H1 (cell line): ENCODE results near the gene RAB44. TPM values are rescaled to one million over a fixed set of nuclear protein-coding genes. Genes with fewer than 3 reads are reported as not detected.

Source experiments
- CTCF ChIA-PET: fragments of 300-600 bp; sonication (Branson Sonifier 250); formaldehyde crosslinking; loops from one replicate; lab custom pipeline; 2021; ENCODE audit not compliant: partially characterized antibody; lab: Charles Lee
- POLR2A ChIA-PET: fragments of 300-600 bp; sonication (Branson Sonifier 250); formaldehyde crosslinking; loops from one replicate; lab custom pipeline; 2021; ENCODE audit warnings: inconsistent platforms; ENCODE audit not compliant: partially characterized antibody; lab: Charles Lee
- DNase-seq, 2 experiments: peaks; one replicate each; pipeline versions ENCODE4 v3.0.0 to v3.0.0-alpha.2; 2010 to 2022; ENCODE audit warnings: low spot score in 2 of 2, low read depth in 1 of 2, mixed read lengths in 1 of 2
- FAIRE-seq: peaks from 2 replicates; lab custom pipeline; 2011; peaks lifted over from hg19 to GRCh38; lab: Jason Lieb, UNC
- H2AFZ ChIP-seq: 2 replicates; pipeline ENCODE4 v1.8.1; 2012; ENCODE audit warnings: low read length, inconsistent platforms
- H2AK5ac ChIP-seq: 2 replicates; pipeline ENCODE4 v1.6.1; 2013; ENCODE audit warnings: low read depth, low read length
- H2BK120ac ChIP-seq: replicated peaks from 2 replicates; pipeline ENCODE3; 2013; ENCODE audit warnings: low read depth, low read length, inconsistent platforms
- H2BK12ac ChIP-seq: 2 replicates; pipeline ENCODE4 v1.6.1; 2013; ENCODE audit warnings: low read depth, low read length
- H2BK15ac ChIP-seq: 2 replicates; pipeline ENCODE4 v1.6.1; 2013; ENCODE audit warnings: low read length
- H2BK20ac ChIP-seq: 2 replicates; pipeline ENCODE4 v1.6.1; 2013; ENCODE audit warnings: low read length
- H2BK5ac ChIP-seq: 2 replicates; pipeline ENCODE4 v1.6.1; 2013; ENCODE audit warnings: low read depth, low read length
- H3K14ac ChIP-seq: 2 replicates; pipeline ENCODE4 v1.6.1; 2013; ENCODE audit warnings: inconsistent platforms; ENCODE audit not compliant: insufficient read length
- H3K18ac ChIP-seq: 2 replicates; pipeline ENCODE4 v1.6.1; 2013; ENCODE audit warnings: low read length; ENCODE audit errors: extremely low read depth
- H3K23ac ChIP-seq: 2 replicates; pipeline ENCODE4 v1.6.1; 2013; ENCODE audit warnings: inconsistent platforms; ENCODE audit not compliant: insufficient read length
- H3K23me2 ChIP-seq: 2 replicates; pipeline ENCODE4 v1.6.1; 2013; ENCODE audit warnings: low read depth, low read length
- H3K27ac ChIP-seq: 2 replicates; pipeline ENCODE4 v1.6.1; 2011; ENCODE audit warnings: low read depth, low read length, inconsistent platforms
- H3K27me3 ChIP-seq, 4 experiments: replicated peaks in 1 of 4; 1 replicate in 1 of 4; 2 replicates in 3 of 4; pipeline versions ENCODE4 v1.6.1 to v1.8.1; 2011 to 2013; ENCODE audit warnings: low read length in 3 of 4, mild to moderate bottlenecking in 3 of 4, inconsistent platforms in 2 of 4, mixed read lengths in 2 of 4, moderate library complexity in 1 of 4; ENCODE audit not compliant: control insufficient read depth in 3 of 4, insufficient read depth in 3 of 4; ENCODE audit errors: extremely low read depth in 1 of 4
- H3K36me3 ChIP-seq, 4 experiments: 2 replicates each; pipeline versions ENCODE4 v1.6.1 to v1.8.1; 2011 to 2013; ENCODE audit warnings: mild to moderate bottlenecking in 4 of 4, low read length in 3 of 4, moderate library complexity in 2 of 4, control low read depth in 1 of 4, inconsistent platforms in 1 of 4; ENCODE audit not compliant: insufficient read depth in 4 of 4, control insufficient read depth in 2 of 4
- H3K4ac ChIP-seq: replicated peaks from 2 replicates; pipeline ENCODE3; 2013; ENCODE audit warnings: low read length, low read depth, mixed read lengths, inconsistent platforms; ENCODE audit not compliant: insufficient read length
- H3K4me1 ChIP-seq, 4 experiments: replicated peaks in 1 of 4; 1 replicate in 1 of 4; 2 replicates in 3 of 4; pipeline versions ENCODE4 v1.6.1 to v1.8.1; 2011 to 2013; ENCODE audit warnings: low read length in 3 of 4, inconsistent platforms in 2 of 4, mixed read lengths in 1 of 4; ENCODE audit not compliant: insufficient read depth in 4 of 4, control insufficient read depth in 3 of 4
- H3K4me2 ChIP-seq, 2 experiments: 2 replicates each; pipeline versions ENCODE4 v1.6.1 to v1.8.1; 2011 to 2013; ENCODE audit warnings: low read depth in 2 of 2, low read length in 2 of 2, control low read depth in 1 of 2, inconsistent platforms in 1 of 2, mild to moderate bottlenecking in 1 of 2; ENCODE audit not compliant: insufficient read depth in 1 of 2
- H3K4me3 ChIP-seq, 4 experiments: fragments of 200-600, 300-600 bp in 1 of 4; sonication (generic), shearing (Covaris generic), sonication (Bioruptor Twin) in 1 of 4; 2 replicates each; pipeline versions ENCODE4 v1.5.1 to v1.8.1; 2011 to 2016; ENCODE audit warnings: low read length in 4 of 4, low read depth in 3 of 4, control low read depth in 2 of 4, inconsistent platforms in 2 of 4, mild to moderate bottlenecking in 2 of 4, mixed read lengths in 1 of 4, moderate library complexity in 1 of 4; ENCODE audit not compliant: insufficient read depth in 2 of 4; ENCODE audit errors: extremely low read depth in 1 of 4
- H3K56ac ChIP-seq: replicated peaks from 2 replicates; pipeline ENCODE3; 2013; ENCODE audit warnings: low read depth, mild to moderate bottlenecking, mixed read lengths, low read length, inconsistent platforms; ENCODE audit not compliant: insufficient read length
- H3K79me1 ChIP-seq: 2 replicates; pipeline ENCODE4 v1.6.1; 2013; ENCODE audit warnings: low read depth, low read length, control low read depth
- H3K79me2 ChIP-seq, 2 experiments: 2 replicates each; pipeline versions ENCODE4 v1.6.1 to v1.8.1; 2012 to 2013; ENCODE audit warnings: low read length in 2 of 2, mild to moderate bottlenecking in 2 of 2, inconsistent platforms in 1 of 2; ENCODE audit not compliant: insufficient read depth in 2 of 2, control insufficient read depth in 1 of 2
- H3K9ac ChIP-seq, 4 experiments: replicated peaks in 1 of 4; 1 replicate in 1 of 4; 2 replicates in 3 of 4; pipeline versions ENCODE4 v1.6.1 to v1.8.1; 2011 to 2013; ENCODE audit warnings: low read depth in 3 of 4, low read length in 3 of 4, control low read depth in 2 of 4, mild to moderate bottlenecking in 2 of 4, moderate library complexity in 2 of 4, inconsistent platforms in 1 of 4; ENCODE audit errors: extremely low read depth in 1 of 4
- H3K9me3 ChIP-seq, 2 experiments: 2 replicates each; pipeline versions ENCODE4 v1.6.1 to v1.8.1; 2012 to 2013; ENCODE audit warnings: mild to moderate bottlenecking in 2 of 2, moderate library complexity in 2 of 2, control low read depth in 1 of 2, inconsistent platforms in 1 of 2, low read depth in 1 of 2, low read length in 1 of 2, mixed read lengths in 1 of 2; ENCODE audit not compliant: insufficient read depth in 2 of 2
- H4K20me1 ChIP-seq, 2 experiments: replicated peaks in 1 of 2; 2 replicates each; pipeline versions ENCODE3 to v1.8.1; 2011 to 2013; ENCODE audit warnings: inconsistent platforms in 2 of 2, low read length in 2 of 2, mild to moderate bottlenecking in 1 of 2; ENCODE audit not compliant: insufficient read depth in 2 of 2, control insufficient read depth in 1 of 2
- H4K5ac ChIP-seq: 2 replicates; pipeline ENCODE4 v1.6.1; 2013; ENCODE audit warnings: low read length, low read depth, mixed read lengths, inconsistent platforms; ENCODE audit not compliant: insufficient read length
- H4K8ac ChIP-seq: 2 replicates; pipeline ENCODE4 v1.8.0; 2013; ENCODE audit warnings: mild to moderate bottlenecking, moderate library complexity, low read length, inconsistent platforms; ENCODE audit not compliant: insufficient read depth; ENCODE audit errors: extremely low read depth
- H4K91ac ChIP-seq: replicated peaks from 2 replicates; pipeline ENCODE3; 2013; ENCODE audit warnings: low read length, mixed read lengths, inconsistent platforms; ENCODE audit not compliant: insufficient read length
- BACH1 ChIP-seq: IDR thresholded peaks from 2 replicates; pipeline ENCODE4 v1.6.1; 2012; ENCODE audit warnings: low read length, improper control_type of control experiment
- CBX5 ChIP-seq: fragments of 300-800, 300-1000 bp; sonication (generic); IDR thresholded peaks from 2 replicates; pipeline ENCODE4 v1.7.1; 2016; ENCODE audit warnings: antibody characterized with exemption, low read length, low read depth
- CREB1 ChIP-seq: IDR thresholded peaks from 2 replicates; pipeline ENCODE4 v1.6.1; 2012; ENCODE audit warnings: inconsistent platforms
- CTBP2 ChIP-seq: IDR thresholded peaks from 2 replicates; pipeline ENCODE4 v1.7.0; 2011; ENCODE audit warnings: borderline replicate concordance, mild to moderate bottlenecking, moderate library complexity, mixed read lengths, low read length; ENCODE audit not compliant: insufficient read depth, insufficient read length
- EZH2 ChIP-seq: fragments of 200-600 bp; sonication (generic); IDR thresholded peaks from 2 replicates; pipeline ENCODE4 v1.7.1; 2012; ENCODE audit warnings: low read depth, mild to moderate bottlenecking, moderate library complexity, low read length, inconsistent platforms; ENCODE audit not compliant: severe bottlenecking
- KDM1A ChIP-seq: fragments of 200-600, 300-600 bp; sonication (generic); IDR thresholded peaks from 2 replicates; pipeline ENCODE4 v1.7.1; 2016; ENCODE audit warnings: mild to moderate bottlenecking, low read length, borderline replicate concordance
- NRF1 ChIP-seq: IDR thresholded peaks from 2 replicates; pipeline ENCODE4 v1.6.1; 2011; ENCODE audit warnings: mild to moderate bottlenecking, low read depth, low read length, improper control_type of control experiment
- POU5F1 ChIP-seq: IDR thresholded peaks from 2 replicates; pipeline ENCODE4 v1.6.1; 2011; ENCODE audit warnings: low read depth, mild to moderate bottlenecking, low read length, moderate library complexity
- RNF2 ChIP-seq: fragments of 200-900, 300-1000 bp; sonication (generic); IDR thresholded peaks from 2 replicates; pipeline ENCODE4 v1.7.1; 2016; ENCODE audit warnings: borderline replicate concordance, low read depth, mild to moderate bottlenecking, antibody characterized with exemption, low read length; ENCODE audit not compliant: poor library complexity, severe bottlenecking; ENCODE audit errors: missing control alignments
- SIRT6 ChIP-seq: IDR thresholded peaks from one replicate; pipeline ENCODE4 v1.7.1; 2012; ENCODE audit warnings: low read length, inconsistent platforms
- SIX5 ChIP-seq: IDR thresholded peaks from 2 replicates; pipeline ENCODE4 v1.6.1; 2011; ENCODE audit warnings: mild to moderate bottlenecking, low read depth, low read length
- SP4 ChIP-seq: IDR thresholded peaks from 2 replicates; pipeline ENCODE4 v1.6.1; 2012; ENCODE audit warnings: low read length, inconsistent platforms
- TCF12 ChIP-seq: IDR thresholded peaks from 2 replicates; pipeline ENCODE4 v1.6.1; 2011; ENCODE audit warnings: low read depth, mild to moderate bottlenecking, low read length
- WGBS, 2 experiments: shearing (Covaris generic) in 1 of 2; methylation state at CpG; one replicate each; pipeline versions ENCODE4 v1.1.6 to v1.1.7; 2013 to 2015; ENCODE audit warnings: low lambda C conversion rate in 2 of 2, mixed read lengths in 2 of 2, inconsistent platforms in 1 of 2, low coverage in 1 of 2, missing lambda C conversion rate in 1 of 2; ENCODE audit not compliant: insufficient replicate concordance in 2 of 2, insufficient coverage in 1 of 2, insufficient read length in 1 of 2; ENCODE audit errors: extremely low coverage in 1 of 2, missing lambda C conversion rate in 1 of 2; 5-methylcytosine and 5-hydroxymethylcytosine counted together
- polyA plus RNA-seq, 7 experiments: library from polyadenylated mRNA; depleted of rRNA in 3 of 7; stranded (reverse) in 5 of 7; unstranded in 2 of 7; fragments of >200 nt in 5 of 7; fragments of 200-250 nt in 2 of 7; gene quantifications; 1 replicate in 5 of 7; 2 replicates in 1 of 7; 4 replicates in 1 of 7; pipeline versions ENCODE4 v1.2.1 to v1.2.3, GENCODE V29; 2011 to 2013; ENCODE audit warnings: missing spikeins in 2 of 7, mixed read lengths in 2 of 7
- total RNA-seq: library from RNA; stranded (reverse); fragmentation: NEBNext Ultra II Directional; extraction: Animal tissue kit (Norgen Biotek cat#: 25700); gene quantifications from 2 replicates; pipeline ENCODE4 v1.2.1, GENCODE V29; 2021

RAB44 gene
- total and polyA plus RNA-seq, 2 of the 8 experiments (the other 6 are each of a cell fraction or from before 2014, with no cell fraction given) = 0.02 TPM; not detected in 1

DNA sequence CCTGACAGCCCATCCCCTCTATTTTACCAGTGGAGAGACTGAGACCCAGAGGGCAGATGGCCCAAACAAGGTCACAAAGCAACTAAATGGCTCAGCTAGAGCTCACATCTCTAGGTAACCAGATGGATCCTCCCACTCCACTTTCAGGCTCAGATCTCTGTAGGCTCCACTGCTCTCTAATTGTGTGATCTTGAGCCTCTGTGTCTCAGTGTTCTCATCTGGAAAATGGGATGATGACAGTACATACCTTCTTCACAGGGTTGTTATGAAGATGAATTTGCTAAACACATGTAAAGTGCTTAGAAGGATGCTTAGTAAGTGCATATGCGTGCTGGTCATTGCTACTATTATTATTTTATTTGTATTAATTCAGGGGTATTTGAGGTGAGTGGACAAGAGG is 40.5 kb downstream of the RAB44 start:
- Histone ChIP-seq H4K20me1 (no peaks in the 10 kb centered on the region), H3K56ac (no peak overlapping the region), H3K4ac (no peak overlapping the region), H3K9me3 (no peaks in the 10 kb centered on the region), H2AFZ (no peak overlapping the region), H3K4me2 (no peak overlapping the region), H3K23me2 (no peaks in the 10 kb centered on the region), H2BK120ac (no peak overlapping the region), H4K91ac (no peak overlapping the region), H3K23ac (no peak overlapping the region), H3K79me1 (no peaks in the 10 kb centered on the region), H2BK12ac (no peak overlapping the region)
- POLR2A ChIA-PET = no interaction called here
- no peak for DNase-seq
- TF ChIP-seq EZH2 (no peak), NRF1 (no peak), KDM1A (no peak; the same call in 1 of the 2 replicates), SIRT6 (no peak), SP4 (no peak), CTBP2 (no peak), SIX5 (no peak), TCF12 (no peak), CREB1 (no peak), CBX5 (no peak), BACH1 (no peak), POU5F1 (no peak), RNF2 (no peak)
- TF ChIP-seq, all 59 proteins: peak for 0
- H2BK20ac ChIP-seq = no peak overlapping the region
- H3K79me2 ChIP-seq = no peaks in the 10 kb centered on the region
- no peak overlapping the region for H2AK5ac ChIP-seq
- H3K4me3 ChIP-seq = no peak overlapping the region
- 83% methylated on average over 1 of the region's 1 CpG; no CpG with 5 or more reads in 1 of the 2 experiments for WGBS, 2 experiments
- no peak overlapping the region for H2BK15ac ChIP-seq
- H2BK5ac ChIP-seq = no peak overlapping the region
- CTCF ChIA-PET = interaction anchor here (0.6 to 1.1 kb wide), 3 partner anchors 21 to 176 kb away, joined by 3 read pairs; no protein-coding TSS in a partner anchor
- H3K27ac ChIP-seq = no peak overlapping the region
- no peaks in the 10 kb centered on the region for H3K36me3 ChIP-seq
- no peak overlapping the region for H4K8ac ChIP-seq
- no peaks in the 10 kb centered on the region; a peak in 1 of 7 replicates for H3K27me3 ChIP-seq
- H3K18ac ChIP-seq = no peak overlapping the region
- FAIRE-seq = no peak
- no peak overlapping the region for H3K14ac ChIP-seq
- no peak overlapping the region; a peak in 1 of 7 replicates for H3K9ac ChIP-seq
- peaks cover 0 to 5% (median 3%) of the 10 kb centered on the region in 4 experiments; a peak in 4 of 7 replicates for H3K4me1 ChIP-seq
- H4K5ac ChIP-seq = no peak overlapping the region
